ENCODE results near the gene CCNA2.

Gene CCNA2

DNA sequence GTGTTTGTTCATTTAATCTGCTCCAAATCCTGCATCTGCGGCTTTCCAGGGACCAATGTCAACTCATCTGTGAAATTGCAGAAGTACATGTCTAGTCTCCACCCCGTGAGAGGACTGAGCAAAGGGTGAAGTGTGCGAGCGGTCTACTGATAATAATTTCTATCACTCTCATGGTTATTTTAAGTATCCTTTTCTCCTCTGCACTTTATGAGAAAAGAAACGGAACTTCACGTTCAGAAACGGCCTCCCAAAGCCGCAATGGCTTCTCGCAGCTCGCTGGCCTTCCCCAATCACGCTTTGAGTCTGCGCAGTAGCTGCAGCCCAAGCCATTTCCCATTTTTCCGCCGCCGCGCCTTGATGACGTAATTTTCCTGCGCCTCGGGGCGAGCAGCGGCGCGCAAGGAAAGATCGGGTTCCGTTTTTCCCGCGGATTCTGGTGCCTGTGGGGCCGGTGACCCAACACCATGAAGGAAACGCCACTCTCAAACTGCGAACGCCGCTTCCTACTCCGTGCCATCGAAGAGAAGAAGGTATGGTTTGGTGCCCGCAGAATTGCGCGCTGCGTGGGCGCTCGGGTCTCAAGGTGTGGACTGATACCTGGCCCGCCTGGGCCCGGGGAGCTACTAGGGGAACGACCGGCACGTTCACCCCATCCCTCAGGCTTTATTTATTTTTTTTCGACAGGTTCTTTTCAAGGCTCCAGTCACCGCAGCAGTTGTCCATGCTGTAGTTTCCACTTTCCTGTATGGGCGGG lies 22.5 kb downstream of the CCNA2 start, which contains the start of gene EXOSC9:
EXOSC9 (plus strand) TSS at position 363 of the 754 bp plus-strand sequence; CDS start at position 465, 102 bp downstream.
- DNase-seq, result peak; percentile 71 to 76

DNA sequence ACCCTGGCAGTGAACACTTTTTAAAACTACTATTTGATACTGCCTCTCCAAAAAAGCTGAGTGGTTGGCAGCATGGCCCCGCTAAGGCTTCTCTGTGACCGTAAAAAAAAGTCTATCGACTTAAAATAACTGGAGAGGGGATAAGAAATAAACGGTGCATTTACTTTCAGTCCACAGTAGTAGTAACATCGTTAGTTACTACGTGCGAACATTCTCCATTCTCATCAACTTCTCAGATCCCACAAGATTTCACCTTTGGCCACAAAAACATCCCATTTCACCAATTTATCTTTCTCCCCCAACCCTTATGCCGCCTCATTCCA lies 23.1 kb downstream of the CCNA2 start:
- no peak for DNase-seq

DNA sequence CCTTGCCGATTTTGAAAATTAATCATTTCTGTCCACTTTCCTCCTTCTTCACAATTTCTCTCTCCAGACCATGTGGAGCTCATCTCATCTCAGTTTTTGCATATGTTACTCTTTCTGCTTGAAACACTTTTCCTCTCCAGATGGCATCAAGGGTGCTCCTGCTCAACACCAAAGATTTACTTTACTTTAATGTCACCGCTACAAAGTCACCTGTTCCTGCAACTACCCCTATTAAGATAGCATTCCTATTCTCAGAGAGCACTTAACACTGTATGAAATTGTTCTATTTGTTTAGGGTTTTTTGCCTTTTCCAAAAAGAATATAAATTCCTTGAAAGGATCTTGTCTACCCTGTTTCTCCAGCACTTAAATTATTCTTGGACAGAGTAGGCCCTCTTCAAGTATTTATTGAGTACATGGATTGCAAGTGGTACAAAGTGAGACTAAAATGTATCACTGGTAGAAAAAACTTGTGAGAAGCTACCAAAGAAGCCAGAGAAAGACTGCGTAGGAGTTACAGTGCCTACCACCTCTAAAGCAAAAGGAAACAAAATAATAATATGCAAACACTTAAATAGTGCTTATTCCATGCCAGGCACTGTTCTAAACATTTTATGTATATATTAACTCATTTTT lies 23.7 kb downstream of the CCNA2 start:
- DNase-seq, result peak in 1 of 2 experiments; percentile 25

DNA sequence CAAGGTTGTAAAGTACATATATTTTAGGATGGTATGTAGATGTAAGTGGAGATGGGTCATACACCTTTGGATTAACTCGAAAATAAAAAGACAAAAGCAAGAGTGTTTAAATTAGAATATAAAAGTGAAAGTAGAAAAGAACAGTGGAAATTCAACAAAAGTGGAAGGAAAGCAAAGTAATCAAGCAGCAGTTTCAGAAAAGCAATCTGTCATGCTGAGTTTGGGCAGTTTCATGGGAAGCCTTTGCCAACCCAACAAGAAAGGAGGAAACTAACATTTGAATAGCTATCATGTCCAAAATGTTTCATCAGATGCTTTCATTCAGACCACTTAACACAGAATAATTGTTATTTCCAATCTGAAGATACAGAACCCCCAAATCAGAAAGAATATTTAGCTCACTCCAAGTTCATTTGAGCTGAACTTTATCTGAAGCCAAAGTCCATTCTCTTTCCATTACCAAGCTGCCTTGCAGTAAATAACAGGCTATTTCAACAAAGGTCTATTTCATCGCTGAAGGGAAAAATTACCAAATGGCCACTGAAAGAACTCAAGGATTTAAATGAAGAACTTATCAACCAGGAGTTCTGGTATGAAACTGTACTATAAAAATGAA lies 24.4 kb downstream of the CCNA2 start:
- no peak for DNase-seq

DNA sequence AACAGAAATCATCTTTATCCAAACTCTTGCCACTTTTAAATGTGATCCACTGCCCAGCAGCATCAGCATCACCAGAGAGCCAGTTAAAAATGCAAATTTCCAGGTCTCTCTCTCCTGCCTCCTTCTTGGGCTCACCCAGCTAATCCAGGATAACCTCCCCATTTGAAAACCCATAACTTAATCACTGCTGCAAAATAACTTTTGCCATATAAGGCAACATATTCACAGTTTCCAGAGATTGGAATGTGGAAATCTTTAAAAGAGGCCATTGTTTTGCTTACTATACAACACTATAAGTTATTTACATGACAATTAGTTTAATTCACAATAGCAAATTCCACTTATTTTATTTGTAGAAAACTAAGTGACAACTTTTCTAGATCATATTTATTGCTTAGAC lies 27.4 kb downstream of the CCNA2 start:
- DNase-seq, result no peak

DNA sequence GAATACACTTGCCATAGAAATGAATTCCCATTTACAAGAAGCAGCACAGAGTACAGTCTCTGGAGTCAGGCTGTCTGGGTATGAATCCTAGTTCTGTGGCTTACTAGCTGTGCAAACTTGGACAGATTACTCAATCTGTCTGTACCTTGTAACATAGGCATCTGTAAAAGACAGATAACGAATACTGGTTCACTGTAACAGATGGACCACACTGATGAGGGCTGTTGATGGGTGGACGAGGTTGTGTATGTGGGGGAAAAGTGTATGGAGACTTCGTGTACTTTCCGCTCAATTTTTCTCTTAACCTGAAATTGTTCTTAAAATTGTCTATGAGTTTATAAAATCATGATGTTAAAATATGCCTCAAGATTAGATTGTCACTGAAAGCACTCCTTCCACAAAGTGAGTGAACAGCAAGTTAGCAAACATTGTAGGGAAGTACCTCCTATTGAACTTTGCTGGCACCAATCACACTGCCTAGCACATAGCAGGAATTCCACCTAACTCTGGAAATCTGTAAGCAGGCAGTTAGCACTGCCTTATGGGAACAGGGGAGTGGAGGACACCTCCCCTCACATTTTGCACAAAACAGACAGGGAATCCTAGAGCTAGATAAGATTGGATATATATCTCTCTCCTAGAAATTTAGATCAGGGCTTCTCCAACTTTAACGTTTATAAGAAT lies 29.0 kb downstream of the CCNA2 start:
- DNase-seq, result peak in 1 of 2 experiments; percentile 18

DNA sequence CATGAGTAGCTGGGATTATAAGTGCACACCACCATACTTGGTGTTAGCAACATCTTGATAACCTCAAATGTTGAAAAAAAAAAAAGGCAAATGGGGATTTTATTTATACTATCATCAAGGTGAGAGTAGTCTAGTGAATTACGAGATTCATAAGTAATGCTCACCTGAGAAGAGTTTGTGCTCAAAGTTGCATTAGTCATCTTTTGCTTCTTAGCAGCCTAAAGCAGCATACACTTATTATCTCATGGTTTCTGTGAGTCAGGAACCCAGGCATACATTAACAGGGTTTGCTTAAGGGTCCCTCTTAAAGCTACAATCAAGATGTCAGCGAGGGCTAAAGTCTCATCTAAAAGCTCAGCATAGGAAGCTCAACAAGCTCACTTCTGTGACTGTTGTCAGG lies 30.7 kb downstream of the CCNA2 start:
- DNase-seq, result no peak

DNA sequence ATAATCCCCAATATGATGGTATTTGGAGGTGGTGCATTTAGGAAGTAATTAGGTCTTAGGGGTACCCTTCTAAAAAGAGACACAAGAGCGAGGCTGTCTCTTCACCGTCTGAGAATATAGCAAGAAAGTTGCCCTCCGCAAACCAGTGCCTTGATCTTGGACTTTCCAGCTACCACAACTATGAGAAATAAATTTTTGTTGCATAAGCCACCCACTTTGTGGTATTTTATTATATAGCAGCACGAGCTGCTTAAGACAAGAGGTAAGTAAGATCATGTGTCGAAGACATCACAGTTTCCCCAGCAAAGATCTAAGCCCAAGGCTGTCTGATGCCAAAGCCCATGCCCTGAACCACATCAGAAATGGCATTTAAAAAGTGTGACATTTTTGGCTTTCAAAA lies 32.2 kb downstream of the CCNA2 start:
- no peak for DNase-seq

DNA sequence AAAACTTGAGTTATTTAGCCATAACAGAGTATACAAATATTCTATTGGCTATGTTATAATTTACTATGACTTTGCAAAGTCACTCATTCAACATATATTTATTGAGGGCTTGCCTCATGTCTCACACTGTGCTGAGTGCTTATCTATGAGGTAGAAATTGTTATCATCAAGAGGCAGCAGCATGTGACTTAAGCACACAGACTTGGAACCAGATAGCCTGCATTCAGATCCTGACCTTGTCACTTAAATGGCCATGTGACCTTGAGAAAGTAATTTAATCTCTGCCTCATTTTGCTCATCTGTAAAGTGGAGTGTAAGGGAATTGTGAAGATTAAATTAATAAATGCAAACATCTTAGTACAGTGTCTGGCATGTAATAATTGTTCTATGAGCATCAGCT lies 32.7 kb downstream of the CCNA2 start:
- DNase-seq, result no peak

DNA sequence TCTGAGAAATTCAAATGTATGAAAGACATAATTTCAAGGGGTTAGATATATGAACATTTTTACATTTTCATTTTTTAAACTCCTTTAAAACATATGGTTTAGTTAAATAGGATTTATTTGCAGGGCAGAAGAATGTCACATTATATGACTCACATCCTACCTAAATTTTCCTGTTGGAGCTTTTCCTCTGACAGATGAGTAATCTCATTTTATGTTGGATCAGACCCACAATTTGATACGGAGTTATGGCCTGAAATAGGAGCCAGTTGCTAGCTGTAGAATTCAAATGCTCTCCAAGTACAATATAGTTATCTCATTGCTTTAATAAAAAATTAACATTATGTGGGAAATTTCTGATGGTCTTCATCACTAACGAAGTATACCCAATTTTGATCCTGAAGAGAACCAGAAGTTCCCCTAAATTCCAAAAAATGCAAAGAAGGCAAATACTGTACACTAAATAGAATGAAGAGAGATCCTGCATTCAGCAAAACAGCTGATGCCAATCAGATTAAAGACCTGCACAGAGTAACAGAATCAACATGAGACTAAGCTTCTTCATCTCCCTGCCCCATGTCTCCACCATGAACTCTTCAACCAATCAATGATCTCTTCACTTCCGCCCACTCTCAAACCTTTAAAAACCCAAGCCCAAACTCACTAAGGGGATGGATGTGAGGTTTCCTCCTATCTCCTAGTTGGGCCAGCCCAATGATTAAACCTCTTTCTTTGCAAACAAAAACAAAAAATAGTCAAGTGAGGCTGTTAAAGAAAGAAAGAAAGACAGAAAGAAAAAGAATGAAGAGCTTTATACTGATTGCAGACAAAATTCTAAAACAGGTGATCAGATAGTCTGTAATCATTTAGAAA lies 33.5 kb downstream of the CCNA2 start:
- DNase-seq, result no peak

DNA sequence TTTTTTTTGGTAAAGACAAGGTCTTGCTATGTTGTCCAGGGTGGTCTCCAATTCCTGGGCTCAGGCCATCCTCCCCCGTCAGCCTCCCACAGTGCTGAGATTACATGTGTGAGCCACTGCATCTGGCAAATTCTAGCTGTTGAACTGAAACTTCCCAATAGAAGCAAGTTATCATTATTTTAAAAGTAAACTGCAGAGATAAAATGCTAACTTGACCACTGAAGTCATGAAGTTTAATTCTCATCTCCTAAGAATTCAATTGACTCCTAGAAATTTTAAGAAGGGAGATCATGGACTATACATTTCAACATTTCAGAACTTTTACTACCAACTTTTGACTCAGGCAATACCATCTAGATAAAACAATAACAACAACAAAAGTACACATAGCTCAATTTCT lies 34.2 kb downstream of the CCNA2 start:
- DNase-seq, result no peak

DNA sequence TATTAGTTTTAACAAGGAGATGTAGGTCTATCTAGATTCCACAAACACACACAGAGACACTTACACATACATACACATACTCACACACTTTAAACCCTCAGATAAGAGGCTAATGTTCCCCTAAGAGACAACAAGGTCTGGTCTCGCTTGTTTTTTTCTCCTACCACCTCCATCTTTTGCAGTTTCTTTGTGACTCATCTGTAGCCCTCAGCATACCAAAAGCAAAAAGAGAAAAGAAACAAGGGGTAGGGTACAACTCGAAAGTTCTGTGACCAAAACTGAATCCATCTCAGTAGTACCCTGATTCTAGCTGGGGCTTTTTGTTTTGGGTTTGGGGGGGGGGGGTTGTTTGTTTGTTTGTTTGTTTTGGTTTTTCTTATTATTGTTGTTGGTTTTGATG lies 34.8 kb downstream of the CCNA2 start:
- DNase-seq, result no peak

DNA sequence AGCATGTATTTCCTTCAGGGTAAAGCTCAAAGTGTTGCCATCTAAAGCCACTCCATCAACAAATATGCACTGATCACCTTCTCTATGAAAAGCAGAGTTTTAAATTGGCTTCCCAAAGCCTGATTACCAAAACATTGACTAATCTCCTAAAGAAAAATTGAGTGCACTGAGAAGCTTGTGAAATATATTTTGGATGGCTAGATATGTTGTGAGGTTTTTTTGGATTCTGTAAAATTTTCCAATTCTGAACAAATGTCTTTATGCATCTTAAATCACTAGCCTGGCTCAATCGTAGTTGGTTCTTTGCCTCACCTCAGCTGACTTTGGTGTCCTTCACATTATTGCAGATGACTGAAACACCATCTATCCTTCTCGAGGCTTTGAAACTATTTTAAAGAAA lies 37.5 kb downstream of the CCNA2 start:
- no peak for DNase-seq

DNA sequence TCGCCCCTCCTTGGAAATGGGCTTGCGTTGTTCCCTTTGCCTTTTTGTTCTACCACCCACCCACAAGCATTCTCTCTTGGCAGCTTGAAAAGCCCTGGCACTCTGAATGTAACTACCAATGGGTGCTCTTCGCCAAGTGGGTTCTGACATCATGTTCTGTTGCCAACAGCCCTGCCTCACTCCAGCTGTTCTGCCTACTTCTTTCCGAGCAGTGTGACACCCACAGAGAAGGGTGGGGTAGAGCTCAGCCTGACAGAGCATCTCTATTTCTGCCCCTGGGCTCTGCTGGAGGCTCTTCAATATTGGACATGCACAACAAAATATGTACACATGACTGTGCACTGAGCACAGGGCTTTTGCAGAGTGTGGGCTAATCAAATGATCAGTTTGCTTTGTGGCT lies 38.2 kb downstream of the CCNA2 start:
- no peak for DNase-seq

DNA sequence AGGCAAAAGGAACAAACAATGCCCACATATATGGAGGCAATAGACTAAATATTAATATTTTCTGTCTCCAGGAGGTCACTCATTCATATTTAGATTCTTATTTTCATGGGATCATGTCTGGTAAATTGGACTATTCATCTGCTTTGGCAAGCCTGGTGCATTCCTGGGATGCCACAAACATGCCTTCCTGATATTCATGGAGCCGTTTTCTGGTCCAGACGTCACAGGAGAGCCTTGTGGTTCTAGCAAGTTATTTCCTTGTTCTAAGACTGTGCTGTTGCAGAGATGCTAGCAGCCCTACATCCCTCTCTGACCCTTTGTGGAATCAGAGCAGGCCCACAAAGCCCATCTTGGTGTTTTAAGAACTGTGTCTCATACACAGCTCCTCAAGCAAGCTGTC lies 38.7 kb downstream of the CCNA2 start:
- DNase-seq, result no peak

DNA sequence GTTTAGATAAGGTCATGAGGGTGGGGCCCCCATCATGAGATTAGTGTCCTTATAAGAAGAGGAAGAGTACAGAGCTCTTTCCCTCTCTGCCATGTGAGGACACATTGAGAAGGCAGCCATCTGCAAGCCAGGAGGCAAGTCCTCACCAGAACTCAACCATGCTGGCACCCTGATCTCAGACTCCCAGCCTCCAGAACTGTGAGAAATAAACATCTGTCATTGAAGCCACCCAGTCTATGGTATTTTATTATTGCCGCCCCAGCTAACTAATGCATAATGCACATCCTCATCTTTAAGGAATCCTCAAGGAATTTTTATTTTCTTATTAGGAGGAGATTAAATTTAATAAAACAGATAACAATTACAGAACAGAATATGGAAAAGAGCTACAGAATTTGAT lies 39.3 kb downstream of the CCNA2 start:
- no peak for DNase-seq

DNA sequence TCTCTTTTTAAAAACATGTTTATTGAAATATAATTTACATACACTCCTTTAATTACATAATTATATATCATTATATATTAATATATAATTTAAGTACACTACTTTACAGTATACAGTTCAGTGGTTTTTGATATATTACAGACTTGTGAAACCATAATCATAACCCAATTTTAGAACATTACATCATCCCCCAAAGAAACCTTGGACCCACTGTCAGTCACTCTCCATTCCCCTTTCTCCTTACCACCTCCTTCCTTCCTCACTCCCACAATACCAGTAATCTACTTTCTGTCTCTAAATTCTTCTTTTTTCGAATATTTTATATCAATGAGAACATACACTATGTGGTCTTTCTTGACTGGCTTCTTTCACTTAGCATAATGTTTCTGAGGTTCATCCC lies 40.5 kb downstream of the CCNA2 start:
- no peak for DNase-seq

DNA sequence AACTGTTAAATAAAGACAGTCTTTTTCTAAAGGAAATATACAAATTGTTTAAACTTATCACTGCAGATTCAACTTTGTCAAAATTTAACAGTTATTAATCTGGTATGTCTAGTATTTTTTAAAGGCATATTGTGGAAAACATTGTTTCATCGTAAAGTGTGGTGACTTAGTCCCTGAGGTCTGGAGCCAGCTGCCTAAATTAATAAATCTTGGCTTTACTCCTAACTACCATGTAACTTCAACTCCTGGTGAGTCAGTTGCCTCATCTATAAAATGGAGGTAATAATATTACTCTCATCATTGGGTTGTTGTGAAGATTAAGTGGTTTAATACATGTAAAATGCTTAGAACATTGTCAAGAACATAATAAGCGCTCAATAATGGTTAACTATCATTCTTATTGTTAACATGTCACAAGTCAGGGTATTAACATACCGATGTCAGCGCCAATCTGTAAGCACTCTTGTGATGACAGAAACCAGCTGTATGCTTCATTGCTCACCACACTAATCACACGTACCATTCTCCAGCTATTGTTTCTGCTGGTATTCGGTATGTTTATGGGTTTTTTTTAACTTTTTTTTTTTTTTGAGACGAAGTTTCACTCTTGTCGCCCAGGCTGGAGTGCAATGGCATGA lies 44.6 kb downstream of the CCNA2 start:
- DNase-seq, result peak in 1 of 2 experiments; percentile 3

DNA sequence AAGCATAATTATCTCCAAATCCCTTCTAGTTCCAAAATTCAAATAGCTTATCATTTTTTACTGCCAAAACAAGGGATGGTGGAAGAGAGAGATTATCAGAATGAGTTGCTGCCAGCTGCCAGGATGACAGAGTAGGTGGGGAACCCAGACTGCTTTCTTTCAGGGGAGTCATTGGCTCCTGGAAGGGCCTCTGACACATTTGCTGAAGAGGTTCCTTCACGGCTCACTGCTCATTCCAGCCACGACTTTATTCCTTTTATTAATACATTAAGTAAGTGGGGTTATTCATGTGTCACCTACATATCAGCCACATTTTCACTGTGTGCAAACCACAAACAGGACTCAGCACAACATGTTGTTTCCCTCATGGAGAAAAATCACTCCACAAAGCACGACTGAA lies 46.1 kb downstream of the CCNA2 start:
- DNase-seq, result peak; percentile 65 to 82

DNA sequence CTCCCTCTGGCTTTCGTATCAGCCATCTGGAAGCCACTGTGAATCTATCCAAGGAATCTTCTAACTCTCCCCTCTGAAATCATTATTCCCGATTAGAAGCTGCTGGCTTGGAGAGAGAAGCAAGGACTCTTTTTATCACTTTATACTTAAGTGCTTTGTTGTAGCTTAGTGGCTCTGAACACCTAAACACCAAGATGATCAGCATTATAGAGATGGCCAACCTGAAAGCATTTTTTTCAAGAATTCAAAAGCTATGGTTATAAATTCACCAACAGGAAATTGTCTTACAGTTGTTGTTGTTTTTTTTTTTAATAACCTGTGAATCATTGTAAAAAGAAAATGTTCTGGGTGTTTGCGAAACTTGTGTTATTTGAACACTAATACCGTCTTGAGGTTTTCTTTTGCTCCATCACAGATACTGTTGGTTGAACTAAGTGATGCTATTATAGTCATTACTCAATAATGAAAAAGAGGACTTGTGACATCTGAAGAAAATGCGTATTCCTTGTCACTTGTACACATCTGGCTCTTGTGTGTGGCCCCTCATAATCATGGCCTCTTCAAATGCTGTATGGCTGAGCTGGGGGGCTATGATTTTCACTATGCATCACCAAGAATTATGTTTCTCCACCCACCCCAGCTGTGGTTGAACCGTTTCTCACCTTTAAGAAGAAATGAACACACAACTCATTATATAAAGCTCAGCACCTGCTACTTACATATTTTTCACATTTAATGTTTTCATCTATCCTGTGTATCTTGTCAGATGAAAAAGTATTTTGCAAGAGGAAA lies 46.9 kb downstream of the CCNA2 start:
- DNase-seq, result peak in 1 of 2 experiments; percentile 50

DNA sequence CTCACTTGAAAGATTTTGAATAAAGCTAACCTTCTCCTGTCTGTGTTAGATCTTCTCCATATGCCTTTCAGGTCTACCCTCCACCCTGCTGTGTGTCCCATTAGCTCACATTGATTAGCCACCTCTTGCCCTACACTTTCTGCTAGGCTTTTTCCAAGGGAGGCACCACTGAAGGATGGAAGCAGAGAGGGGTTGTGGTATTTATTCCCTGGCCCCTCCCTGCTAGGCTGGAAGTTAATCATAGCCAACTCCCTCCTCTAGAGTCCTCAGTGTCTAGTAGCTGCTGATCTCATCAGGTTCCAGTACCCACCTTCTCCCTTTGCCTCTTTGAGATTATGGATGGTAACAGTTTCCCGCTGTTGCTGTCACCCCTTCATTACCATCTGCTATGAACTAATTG lies 49.8 kb downstream of the CCNA2 start:
- DNase-seq, result no peak
